Right lobe of liver (tissue), 4 donors: ENCODE data around the gene HES4.

Experiments used
- POLR2A ChIP-seq: fragments of 450-650 bp; IDR thresholded peaks from one replicate; pipeline ENCODE4 v1.6.1; 2017; ENCODE audit warnings: antibody characterized with exemption, mild to moderate bottlenecking
- TF ChIP-seq, protein P1 (sequence below), 4 donors: fragments of 200-600 bp in 3 of 4; fragments of 450-650 bp in 1 of 4; IDR thresholded peaks; one replicate each; pipeline versions ENCODE4 v1.5.1 to v1.8.0; 2016 to 2022; ENCODE audit warnings: antibody characterized with exemption in 4 of 4, mild to moderate bottlenecking in 2 of 4
- donor health status: DM: no; HTN: no; CAD: no.
- donor health status: DM: no; HTN: no; CAD: no.
- donor health status: DM: no; HTN: yes; CAD: no.

DNA sequence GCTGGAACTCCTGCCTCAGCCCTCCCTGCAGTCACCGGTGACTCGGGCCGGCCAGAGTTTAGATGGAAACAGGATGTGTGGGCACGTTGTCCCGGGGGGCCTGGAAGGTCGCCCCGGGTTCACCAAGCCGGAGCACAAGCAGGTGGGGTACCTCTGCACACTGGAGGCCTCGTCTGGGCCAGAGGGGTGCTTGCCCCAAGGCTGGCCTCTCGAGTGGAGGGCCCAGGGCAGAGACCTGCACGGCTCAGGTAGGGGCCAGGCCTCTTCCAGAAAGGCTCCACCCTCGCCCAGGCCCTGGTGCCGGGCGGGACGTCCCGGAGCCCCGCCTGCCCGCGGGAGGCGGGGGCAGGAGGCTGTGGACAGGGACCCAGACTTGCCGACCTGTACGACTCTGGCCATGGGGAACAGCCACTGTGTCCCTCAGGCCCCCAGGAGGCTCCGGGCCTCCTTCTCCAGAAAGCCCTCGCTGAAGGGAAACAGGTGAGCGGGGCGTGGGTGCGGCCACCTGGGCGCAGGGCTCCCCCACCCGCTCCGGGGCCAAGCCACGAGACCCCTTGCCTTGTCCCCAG lies 33.7 kb downstream of the HES4 start, which contains the start of gene PLEKHN1:
- no peak for TF ChIP-seq POLR2A
- TF ChIP-seq, protein P1, sequence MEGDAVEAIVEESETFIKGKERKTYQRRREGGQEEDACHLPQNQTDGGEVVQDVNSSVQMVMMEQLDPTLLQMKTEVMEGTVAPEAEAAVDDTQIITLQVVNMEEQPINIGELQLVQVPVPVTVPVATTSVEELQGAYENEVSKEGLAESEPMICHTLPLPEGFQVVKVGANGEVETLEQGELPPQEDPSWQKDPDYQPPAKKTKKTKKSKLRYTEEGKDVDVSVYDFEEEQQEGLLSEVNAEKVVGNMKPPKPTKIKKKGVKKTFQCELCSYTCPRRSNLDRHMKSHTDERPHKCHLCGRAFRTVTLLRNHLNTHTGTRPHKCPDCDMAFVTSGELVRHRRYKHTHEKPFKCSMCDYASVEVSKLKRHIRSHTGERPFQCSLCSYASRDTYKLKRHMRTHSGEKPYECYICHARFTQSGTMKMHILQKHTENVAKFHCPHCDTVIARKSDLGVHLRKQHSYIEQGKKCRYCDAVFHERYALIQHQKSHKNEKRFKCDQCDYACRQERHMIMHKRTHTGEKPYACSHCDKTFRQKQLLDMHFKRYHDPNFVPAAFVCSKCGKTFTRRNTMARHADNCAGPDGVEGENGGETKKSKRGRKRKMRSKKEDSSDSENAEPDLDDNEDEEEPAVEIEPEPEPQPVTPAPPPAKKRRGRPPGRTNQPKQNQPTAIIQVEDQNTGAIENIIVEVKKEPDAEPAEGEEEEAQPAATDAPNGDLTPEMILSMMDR (IDR thresholded peaks at IDR 0.05): no peak
